DOHH2 (cell line): ENCODE results near the gene ICE1.

Experiments used
- CTCF ChIP-seq: fragments of 200-600 bp; sonication (generic); IDR thresholded peaks from one replicate; pipeline ENCODE4 v1.5.1; 2014; ENCODE audit warnings: antibody characterized with exemption, mild to moderate bottlenecking, low read depth, low read length; ENCODE audit not compliant: poor library complexity, severe bottlenecking
- EZH2phosphoT487 ChIP-seq: fragments of 200-600 bp; sonication (generic); IDR thresholded peaks from 2 replicates; pipeline ENCODE4 v1.6.1; 2017; ENCODE audit warnings: borderline replicate concordance, mild to moderate bottlenecking, antibody characterized with exemption, low read length, moderate library complexity, mixed read lengths

GRCh38 chr5:5387777-5388176, 34.7 kb upstream of the ICE1 start:
- no peak for TF ChIP-seq CTCF
- no peak for TF ChIP-seq EZH2phosphoT487
